Ureter (tissue), 1 donor: ENCODE measurements around the gene ZNF554. TPM values are rescaled to one million over a fixed set of nuclear protein-coding genes. Genes with fewer than 3 reads are reported as not detected.
"Not testable (repeated sequence)": the region's sequence is repeated elsewhere in the genome, so short reads cannot be mapped to it uniquely, and the experiment has no call there.

Source experiments
- DNase-seq: peaks from one replicate; pipeline ENCODE4 v3.0.0-alpha.2; 2020; ENCODE audit warnings: low spot score
- total RNA-seq: library from RNA; stranded (reverse); gene quantifications from one replicate; pipeline ENCODE4 v1.2.4, GENCODE V29; 2023
- donor health status: DM: yes; HTN: yes; CAD: no.

ZNF554 gene
- total RNA-seq, 1 donor from 2014 or later, result 6.1 TPM

DNA sequence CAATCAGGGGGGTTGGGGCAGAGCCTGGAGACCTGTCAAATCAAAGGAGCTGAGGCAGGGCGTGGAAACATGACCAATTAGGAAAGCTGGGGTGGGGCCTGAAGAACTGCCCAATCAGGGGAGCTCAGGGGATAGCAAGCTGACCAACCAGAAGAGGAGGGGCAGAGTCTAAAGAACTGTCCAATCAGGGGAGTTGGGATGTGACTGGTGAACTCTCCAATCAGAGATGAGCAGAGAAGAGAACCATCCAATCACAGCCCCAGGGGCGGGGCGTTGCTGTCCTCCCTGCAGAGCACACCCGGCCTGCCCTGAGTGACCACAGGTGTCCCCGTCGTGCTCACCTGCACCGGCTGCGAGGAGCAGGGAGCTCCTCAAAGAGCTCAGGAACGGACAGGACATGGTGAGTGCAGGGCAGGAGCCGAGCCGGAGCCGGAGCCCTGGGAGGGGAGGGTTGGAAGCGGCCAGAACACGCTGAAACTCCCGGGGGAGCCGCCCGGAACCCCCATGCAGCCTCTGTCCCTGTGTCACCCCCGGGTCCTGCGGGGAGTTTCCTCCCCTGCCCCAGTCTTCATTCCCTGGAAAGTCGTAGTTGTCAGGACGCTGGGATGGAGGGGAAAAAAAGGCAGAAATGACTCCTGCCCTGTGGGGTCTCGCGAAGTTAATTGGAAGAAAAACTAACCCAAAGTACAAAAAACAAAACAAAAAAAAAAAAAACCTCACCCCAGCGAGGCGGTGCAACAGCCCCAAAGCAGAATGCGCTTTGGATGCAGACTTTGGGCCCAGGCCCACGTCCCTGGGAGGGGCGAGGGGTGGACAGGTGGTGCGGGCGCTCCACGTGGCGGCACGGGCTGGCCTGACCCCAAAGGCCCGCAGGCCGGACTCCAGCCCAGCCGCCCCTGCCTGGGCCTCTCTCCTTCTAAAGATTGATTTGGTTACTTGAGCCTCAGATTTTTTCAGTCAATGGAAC lies 47.6 kb downstream of the ZNF554 start, which contains the start of gene ZNF556:
Gene ZNF556, plus strand, starts transcription at position 311 of the 967 bp plus-strand sequence. Its CDS starts 87 bp downstream, at position 398.
- DNase-seq, result no peak

DNA sequence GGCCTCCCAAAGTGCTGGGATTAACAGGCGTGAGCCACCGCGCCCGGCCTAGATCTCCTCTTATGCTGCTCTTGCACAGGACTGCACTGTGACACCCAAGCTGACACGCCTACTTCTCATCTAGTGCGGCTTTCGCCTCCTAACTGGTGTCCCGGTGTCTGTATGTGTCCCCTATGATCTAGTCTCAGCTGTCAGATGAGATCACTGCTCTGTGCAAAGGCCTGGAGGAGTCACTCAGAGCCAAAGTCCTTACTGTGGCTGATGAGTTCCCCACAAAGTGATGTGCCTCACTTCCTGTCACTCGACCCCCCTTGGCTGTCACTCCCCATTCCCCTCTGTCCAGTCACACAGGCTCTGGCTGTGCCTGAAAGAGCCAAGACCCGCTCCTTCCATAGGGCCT lies 50.0 kb downstream of the ZNF554 start:
- no peak for DNase-seq

DNA sequence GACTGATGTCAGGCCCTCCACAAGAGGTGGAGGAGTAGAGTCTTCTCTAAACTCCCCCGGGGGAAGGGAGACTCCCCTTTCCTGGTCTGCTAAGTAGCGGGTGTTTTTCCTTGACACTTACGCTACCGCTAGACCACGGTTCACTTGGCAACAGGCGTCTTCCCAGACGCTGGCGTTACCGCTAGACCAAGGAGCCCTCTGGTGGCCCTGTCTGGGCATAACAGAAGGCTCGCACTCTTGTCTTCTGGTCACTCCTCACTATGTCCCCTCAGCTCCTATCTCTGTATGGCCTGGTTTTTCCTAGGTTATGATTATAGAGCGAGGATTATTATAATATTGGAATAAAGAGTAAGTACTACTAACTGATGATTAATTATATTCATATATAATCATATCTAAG lies 52.5 kb downstream of the ZNF554 start:
- not testable (repeated sequence) for DNase-seq

DNA sequence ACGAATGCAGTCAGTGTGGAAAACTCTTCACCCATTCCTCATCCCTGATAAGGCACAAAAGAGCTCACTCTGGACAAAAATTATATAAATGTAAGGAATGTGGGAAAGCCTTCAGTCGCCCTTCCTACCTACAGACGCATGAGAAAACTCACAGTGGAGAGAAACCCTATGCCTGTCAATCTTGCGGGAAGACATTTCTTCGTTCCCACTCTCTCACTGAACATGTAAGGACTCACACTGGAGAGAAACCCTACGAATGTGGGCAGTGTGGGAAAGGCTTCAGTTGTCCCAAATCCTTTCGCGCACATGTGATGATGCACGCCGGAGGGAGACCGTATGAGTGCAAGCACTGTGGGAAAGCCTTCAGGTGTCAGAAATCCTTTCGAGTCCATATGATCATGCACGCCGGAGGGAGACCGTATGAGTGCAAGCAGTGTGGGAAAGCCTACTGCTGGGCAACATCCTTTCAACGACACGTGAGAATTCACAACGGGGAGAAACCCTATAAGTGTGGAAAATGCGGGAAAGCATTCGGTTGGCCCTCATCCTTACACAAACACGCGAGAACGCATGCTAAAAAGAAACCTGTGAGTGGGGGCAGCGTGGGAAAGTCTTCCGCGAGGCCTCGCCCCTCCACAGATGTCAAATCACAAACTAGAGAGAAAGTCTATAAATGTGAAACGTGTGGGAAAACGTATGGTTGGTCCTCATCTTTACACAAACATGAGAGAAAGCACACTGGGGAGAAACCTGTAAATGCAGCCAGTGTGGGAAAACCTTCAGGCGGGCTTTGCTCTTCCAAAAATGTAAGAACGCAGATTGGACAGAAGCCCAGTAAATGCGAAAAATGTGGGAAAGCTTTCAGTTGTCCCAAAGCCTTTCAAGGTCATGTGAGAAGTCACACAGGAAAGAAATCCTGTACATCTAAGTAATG lies 58.0 kb downstream of the ZNF554 start:
- DNase-seq, result no peak

DNA sequence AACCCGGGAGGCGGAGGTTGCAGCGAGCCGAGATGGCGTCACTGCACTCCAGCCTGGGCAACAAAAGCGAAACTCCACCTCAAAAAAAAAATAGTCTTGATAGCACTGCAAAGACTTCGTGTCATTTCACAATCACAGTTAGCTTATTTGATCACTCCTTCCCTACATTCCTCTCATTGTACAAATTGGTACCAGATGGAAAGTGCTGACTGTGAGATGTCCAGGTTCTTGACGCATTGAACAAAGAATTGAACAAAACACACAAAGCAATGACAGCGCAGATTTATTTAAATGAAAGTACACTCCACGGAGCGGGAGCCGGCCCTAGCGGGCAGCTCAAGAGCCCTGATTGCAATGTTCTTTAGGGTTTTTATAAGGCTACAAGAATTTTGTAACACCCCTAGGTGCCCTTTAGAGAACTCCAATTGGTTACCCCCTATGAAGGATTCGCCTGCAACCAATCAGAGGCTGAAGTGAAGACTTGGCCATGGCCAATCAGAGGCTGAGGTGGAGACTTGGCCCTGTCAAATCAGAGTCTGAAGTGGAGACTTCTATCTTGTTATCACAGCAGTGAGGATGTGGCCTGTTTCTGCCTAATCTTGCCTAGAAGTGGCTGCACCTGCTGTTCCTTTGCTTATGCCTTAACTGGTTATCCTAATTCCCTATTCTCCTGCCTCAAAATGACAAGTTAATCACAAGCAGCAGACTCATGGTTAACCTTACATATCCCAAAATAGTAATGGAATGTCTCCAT lies 64.2 kb downstream of the ZNF554 start:
- DNase-seq, result no peak

DNA sequence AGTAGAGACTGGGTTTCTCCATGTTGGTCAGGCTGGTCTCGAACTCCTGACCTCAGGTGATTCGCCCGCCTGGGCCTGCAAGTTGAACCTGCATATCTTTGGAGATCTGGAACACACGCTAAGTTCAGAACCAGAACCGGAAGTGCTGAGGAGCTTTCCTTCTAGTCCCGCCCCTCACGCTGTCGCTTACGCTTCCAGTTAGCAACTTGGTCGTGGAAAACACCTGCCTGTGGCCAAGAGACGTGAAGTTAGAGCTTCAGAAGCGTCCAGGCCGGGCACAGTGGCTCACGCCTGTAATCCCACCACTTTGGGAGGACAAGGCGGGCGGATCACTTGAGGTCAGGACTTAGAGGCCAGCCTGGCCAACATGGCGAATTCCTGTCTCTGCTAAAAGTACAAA lies 66.1 kb downstream of the ZNF554 start:
- no peak for DNase-seq

Other genes starting within 250 kb of the ZNF554 start
- gene GNG7, start 117.2 kb upstream of the ZNF554 start, total RNA-seq, result 6.2 TPM
- 1.6 TPM for gene DIRAS1, start 98.5 kb upstream of the ZNF554 start, total RNA-seq
- 34.6 TPM for gene SLC39A3, start 79.9 kb upstream of the ZNF554 start, total RNA-seq
- 45.7 TPM for gene SGTA, start 36.6 kb upstream of the ZNF554 start, total RNA-seq
- 45.2 TPM for gene THOP1, start 34.4 kb upstream of the ZNF554 start, total RNA-seq
- 7.8 TPM for gene ZNF555, start 21.6 kb downstream of the ZNF554 start, total RNA-seq
- gene ZNF556, start 47.5 kb downstream of the ZNF554 start, total RNA-seq, result not detected
- 9.6 TPM for gene ZNF57, start 81.1 kb downstream of the ZNF554 start, total RNA-seq
- 6.6 TPM for gene ZNF77, start 125.1 kb downstream of the ZNF554 start, total RNA-seq
- gene TLE6, start 157.7 kb downstream of the ZNF554 start, total RNA-seq, result 3.6 TPM
- gene TLE2, start 209.4 kb downstream of the ZNF554 start, total RNA-seq, result 95.2 TPM
- 623 TPM for gene TLE5, start 242.6 kb downstream of the ZNF554 start, total RNA-seq